ENCODE measurements around the gene ATP1A3.

GRCh38 chr19:41945135-41945766 lies 48.8 kb downstream of the ATP1A3 start:
- TF ChIP-seq SMC3 (IDR thresholded peaks at IDR 0.05; ENCODE audit: low read length): no peak
- TF ChIP-seq NFIC (IDR thresholded peaks at IDR 0.05; ENCODE audit: low read length): no peak
- TF ChIP-seq NFIB (CRISPR knock-in tag; IDR thresholded peaks at IDR 0.05; ENCODE audit: borderline replicate concordance): no peak
- no peak for TF ChIP-seq ZNF766 (CRISPR knock-in tag; IDR thresholded peaks at IDR 0.05; ENCODE audit: borderline replicate concordance)
- TF ChIP-seq NR2F6 (IDR thresholded peaks at IDR 0.05): no peak
- no peak for TF ChIP-seq NR2F6 (CRISPR knock-in tag; IDR thresholded peaks at IDR 0.05)
- TF ChIP-seq, protein P1, sequence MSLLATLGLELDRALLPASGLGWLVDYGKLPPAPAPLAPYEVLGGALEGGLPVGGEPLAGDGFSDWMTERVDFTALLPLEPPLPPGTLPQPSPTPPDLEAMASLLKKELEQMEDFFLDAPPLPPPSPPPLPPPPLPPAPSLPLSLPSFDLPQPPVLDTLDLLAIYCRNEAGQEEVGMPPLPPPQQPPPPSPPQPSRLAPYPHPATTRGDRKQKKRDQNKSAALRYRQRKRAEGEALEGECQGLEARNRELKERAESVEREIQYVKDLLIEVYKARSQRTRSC (CRISPR knock-in tag; IDR thresholded peaks at IDR 0.05; ENCODE audit: low read depth): no peak
- no peak for TF ChIP-seq ZNF407 (CRISPR knock-in tag; IDR thresholded peaks at IDR 0.05; ENCODE audit: not compliant biosample characterization)
- no peak for TF ChIP-seq MXD1 (CRISPR knock-in tag; IDR thresholded peaks at IDR 0.05)
- no peak for TF ChIP-seq IRF9 (CRISPR knock-in tag; IDR thresholded peaks at IDR 0.05; ENCODE audit: borderline replicate concordance)
- TF ChIP-seq CTCF (CRISPR knock-in tag; IDR thresholded peaks at IDR 0.05): no peak
- TF ChIP-seq SRSF9 (IDR thresholded peaks at IDR 0.05; ENCODE audit: borderline replicate concordance, insufficient read depth, low read depth, low read length, poor library complexity, severe bottlenecking): no peak
- TF ChIP-seq ATF3 (CRISPR knock-in tag; IDR thresholded peaks at IDR 0.05): no peak

Data from HepG2 (cell line).